Activated CD8-positive, alpha-beta memory T cell treated with anti-CD3 and anti-CD28 coated beads for 24 hours (primary cell): Measurements from ENCODE around the gene DSTYK.
"Not testable (repeated sequence)": the region's sequence is repeated elsewhere in the genome, so short reads cannot be mapped to it uniquely, and the experiment has no call there.

Experiments used
- DNase-seq: peaks from one replicate; pipeline ENCODE4 v3.0.0-alpha.2; 2020

DSTYK gene

GRCh38 chr1:205211839-205212536 is 486 bp upstream of the DSTYK start:
- no peak for DNase-seq

- no peak for DNase-seq
Measured at GRCh38 chr1:205210756-205211168, 740 bp downstream of the DSTYK start.

GRCh38 chr1:205208811-205209210 is 2.7 kb downstream of the DSTYK start:
- no peak for DNase-seq

- DNase-seq = no peak
Measured at GRCh38 chr1:205205055-205205454, 6.4 kb downstream of the DSTYK start.

GRCh38 chr1:205204552-205204951 is 7.0 kb downstream of the DSTYK start:
- DNase-seq = no peak

DNA sequence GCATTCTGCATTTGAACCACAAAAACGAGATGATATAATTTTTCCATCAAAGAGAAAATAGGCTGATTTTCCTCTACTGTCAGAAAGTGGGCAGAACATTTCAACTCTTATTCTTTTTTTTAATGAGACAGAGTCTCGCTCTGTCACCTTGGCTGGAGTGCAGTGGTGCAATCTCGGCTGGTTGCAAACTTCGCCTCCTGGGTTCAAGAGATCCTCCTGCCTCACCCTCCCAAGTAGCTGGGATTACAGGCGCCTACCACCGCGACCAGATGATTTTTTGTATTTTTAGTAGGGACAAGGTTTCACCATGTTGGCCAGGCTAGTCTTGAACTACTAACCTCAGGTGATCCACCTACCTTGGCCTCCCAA is 11.6 kb downstream of the DSTYK start:
- peak; percentile 64 for DNase-seq

DNA sequence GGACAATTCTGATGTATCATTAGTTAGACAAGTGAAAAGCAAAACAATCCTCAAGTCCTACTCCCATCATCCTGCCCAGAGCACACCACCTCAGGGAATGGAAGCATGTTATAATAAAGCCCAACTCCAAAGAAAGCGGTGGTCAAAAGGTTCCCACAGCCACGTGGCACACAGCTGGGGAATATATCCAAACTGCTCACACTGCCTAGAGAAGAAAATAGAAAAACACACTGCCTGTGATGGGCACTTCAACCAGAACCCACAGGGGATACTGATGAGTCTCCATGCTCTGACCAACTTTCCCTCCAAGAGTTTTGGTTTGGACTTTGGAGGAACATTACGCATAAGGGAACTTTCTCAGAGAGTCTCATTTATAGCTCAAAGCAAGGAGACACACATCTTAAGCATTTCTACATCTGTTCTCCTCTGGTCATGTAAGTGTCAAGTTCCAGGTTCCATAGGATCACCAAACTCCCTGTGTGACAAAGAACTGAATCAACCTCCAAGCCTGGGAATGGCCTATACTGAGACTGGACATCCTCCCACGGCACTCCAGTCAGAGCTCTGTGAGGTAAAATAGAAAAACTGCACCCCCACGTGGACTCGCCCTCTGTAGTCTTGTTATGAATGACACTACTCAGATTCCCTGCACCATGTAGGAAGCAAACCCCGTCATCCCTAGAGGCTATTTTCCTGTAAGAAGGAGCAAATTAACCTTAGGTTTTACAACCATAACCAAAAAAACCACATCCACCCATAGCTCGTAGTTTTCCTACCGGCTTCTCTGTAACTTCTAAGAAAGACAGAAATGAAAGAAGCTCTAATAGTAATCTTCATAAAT is 12.2 kb downstream of the DSTYK start:
- peak; percentile 72 for DNase-seq

DNA sequence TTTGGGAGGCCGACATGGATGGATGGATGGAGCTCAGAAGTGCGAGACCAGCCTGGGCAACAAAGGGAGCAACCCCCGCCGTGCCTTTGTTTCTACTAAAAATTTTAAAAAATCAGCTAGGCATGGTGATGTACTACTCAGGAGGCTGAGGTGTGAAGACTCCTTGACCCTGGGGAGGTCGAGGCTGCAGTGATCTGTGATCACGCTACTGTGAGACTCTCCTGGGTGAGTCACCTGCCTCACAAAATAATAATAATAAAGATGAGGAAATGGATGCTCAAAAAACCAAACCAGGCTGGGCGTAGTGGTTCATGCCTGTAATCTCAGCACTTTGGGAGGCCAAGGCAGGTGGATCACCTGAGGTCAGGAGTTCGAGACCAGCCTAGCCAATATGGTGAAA is 19.2 kb downstream of the DSTYK start:
- DNase-seq = no peak

DNA sequence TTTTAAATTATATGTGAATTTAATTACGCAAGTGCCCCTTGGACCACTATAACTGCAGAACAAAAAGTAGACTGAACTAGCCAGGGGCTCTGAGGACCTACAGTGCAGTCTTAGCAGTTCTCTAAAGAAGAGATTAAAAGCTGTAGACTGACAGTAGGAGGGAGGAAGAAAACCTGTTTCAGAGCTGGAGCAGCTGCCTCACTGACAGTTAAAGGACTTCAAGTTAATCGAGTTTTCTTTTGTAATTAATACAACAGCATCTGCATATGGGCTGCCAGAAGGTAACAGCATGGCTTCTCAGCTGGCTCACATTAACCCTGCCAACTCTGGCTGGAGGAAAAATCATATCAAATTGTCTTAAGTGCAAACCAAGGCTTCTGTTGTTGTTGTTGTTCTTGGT is 19.9 kb downstream of the DSTYK start:
- no peak for DNase-seq

DNA sequence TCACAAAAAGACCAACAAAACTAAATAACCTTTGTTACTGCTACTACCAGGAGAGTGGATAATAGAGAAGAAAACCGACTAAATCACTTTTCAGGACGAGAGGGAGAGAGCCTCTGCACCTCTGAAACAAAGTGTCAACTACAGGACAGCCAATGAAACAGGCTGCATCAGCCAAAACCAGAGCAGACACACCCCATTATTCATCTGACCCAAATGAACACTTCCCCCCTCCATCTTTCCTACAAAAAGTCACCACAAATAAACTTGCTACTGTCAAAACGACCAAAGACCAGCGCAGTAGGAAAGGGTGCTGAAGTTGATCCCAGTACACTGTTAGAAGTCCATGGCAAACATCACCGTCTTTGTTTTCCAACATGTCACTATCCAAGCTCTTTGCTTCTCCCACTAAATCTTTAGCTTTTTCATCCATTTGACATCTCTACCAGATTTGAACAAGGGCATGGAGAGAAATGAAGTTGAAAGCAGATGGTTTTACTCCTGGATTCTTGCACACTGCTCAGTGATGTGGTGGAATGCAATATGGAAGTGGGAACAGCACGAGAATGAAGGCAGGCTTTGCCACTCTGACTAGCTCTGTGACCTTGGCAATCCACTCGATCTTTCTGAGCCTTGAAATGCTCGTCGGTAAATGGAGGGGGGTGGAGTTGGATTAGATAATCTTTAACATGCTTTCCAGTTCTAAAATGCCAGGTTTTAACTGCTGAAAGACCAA is 20.5 kb downstream of the DSTYK start:
- DNase-seq = no peak

- DNase-seq = no peak
Measured at GRCh38 chr1:205189131-205189530, 22.4 kb downstream of the DSTYK start.

DNA sequence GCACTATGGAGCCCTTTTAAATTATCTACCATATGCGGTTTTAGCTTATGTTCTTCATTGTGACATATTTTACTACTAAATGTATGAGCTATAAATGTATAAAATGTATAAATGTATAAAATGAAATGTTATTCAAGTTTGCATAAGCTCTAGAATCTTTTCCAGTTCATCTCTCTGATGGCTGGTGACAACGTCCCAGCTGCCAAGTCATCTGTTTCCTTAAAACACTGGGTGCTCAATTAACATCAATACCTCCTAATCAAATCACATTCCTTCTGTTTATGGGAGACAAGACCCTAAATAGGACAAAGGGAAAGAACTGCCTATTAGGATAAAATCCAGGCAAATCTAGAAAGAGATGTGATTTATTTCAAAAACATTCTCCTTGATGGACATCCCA is 22.9 kb downstream of the DSTYK start:
- DNase-seq = no peak

DNA sequence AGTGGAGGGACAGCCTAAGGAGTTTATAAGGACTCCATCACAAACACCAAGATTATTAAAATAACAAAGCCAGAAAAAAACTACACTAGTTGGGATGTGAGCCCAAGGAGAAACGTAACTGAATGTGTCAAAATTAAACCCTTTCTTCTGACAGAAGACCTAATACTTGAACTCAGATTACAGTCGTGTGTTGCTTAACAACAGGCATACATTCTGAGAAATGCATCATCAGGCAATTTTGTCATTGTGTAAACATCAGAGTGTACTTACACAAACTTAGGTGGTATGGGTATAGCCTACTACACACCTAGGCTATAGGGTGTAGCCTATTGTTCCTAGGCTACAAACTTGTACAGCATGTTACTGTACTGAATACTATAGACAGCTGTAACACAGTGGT is 23.4 kb downstream of the DSTYK start:
- DNase-seq = no peak

- DNase-seq = no peak
Measured at GRCh38 chr1:205187420-205187819, 24.1 kb downstream of the DSTYK start.

DNA sequence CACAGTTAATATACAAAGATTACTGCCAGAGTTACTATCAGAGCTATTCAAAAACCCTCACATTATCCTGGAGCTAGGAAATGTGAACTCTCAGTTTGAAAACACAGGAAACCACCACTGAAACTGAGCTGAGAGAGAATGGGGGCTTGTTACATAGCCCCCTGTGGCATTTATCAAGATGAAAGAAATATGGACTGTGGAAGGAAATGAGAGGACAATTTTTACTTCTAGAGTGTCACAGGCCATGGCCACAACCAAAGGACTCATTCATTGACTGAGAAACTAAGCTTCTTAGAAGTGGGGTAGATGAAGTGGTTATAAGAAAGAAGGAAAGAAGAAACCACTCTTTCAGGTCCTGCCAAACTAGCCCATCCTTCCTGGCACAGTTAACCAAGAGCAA is 25.3 kb downstream of the DSTYK start:
- no peak for DNase-seq

GRCh38 chr1:205183676-205184335 is 27.7 kb downstream of the DSTYK start:
- DNase-seq = no peak

GRCh38 chr1:205182930-205183329 is 28.6 kb downstream of the DSTYK start:
- DNase-seq = no peak

DNA sequence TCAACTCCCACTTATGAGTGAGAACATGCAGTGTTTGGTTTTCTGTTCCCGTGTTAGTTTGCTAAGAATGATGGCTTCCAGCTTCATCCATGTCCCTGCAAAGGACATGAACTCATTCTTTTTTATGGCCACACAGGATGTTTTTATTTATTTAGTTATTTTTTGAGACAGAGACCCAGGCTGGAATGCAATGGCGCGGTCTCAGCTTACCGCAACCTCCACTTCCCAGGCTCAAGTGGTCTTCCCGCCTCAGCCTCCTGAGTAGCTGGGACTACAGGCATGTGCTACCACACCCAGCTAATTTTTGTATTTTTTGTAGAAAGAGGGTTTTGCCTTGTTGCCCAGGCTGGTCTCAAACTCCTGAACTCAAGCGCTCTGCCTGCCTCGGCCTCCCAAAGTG is 31.2 kb downstream of the DSTYK start:
- DNase-seq = not testable (repeated sequence)

DNA sequence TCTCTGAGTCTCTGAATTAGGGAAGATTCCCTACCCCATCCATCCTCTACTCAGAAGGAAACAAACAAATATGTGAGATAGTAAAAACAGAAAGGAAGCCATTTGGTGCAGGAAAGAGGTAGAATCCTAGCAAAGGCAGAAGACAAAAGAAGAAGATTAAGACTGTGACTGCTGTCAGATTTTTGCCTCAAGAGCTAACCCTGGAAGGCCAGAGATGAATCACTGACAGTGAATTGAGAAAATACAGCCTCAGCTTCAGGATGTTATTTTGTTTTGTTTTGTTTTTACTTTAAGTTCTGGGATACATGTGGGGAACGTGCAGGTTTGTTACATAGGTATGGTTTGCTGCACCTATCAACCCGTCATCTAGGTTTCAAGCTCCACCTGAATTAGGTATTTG is 31.7 kb downstream of the DSTYK start:
- no peak for DNase-seq

- DNase-seq = no peak
Measured at GRCh38 chr1:205172729-205173366, 38.7 kb downstream of the DSTYK start.

DNA sequence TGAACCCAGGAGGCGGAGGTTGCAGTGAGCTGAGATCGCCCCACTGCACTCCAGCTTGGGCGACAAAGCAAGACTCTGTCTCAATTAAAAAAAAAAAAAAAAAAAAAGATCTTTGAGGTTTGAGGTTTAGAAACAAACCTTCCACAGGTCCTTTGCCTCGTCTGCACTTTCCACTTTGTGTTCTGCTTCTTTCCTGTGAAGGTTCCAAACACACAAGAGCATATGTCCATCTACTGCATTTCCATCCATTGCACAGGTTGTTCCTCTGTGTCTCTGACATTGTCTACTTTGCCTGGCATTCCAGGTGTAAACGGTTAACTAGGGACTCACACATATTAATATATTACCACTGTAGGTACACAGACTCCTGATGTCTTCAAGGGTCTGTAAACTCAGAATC is 40.1 kb downstream of the DSTYK start:
- DNase-seq = no peak

DNA sequence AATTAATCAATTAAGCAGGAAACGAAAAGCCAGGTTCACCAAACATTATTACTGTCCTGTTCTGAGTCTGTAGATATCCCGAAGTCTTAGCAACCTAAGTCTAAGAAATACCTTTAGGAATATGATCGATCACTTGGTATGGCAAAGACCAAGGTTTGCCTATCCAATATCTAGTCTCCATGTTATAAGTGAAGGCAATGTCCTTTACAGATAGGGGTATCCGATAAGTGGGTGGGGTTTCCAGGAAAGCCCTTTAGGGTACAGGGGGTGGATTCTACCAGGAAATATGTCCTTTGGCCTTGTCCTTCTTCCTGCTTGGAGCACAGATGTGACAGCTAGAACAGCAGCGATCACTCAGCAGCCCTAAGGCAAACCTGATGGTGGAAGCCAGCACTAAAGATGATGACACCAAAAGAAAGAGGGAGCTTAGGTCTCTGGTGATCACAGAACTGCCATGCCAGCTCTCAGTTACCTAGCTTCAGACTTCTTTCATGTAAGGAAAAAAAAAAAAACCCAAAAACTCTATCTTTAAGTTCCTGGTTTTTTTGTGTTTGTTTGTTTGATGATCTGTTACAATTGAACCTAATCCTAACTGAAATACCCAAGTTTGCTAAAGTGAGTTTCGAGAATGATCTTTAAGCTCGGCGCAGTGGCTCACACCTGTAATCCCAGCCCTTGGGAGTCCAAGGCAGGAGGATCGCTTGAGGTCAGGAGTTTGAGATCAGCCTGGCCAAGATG is 40.8 kb downstream of the DSTYK start:
- no peak for DNase-seq
